Gastroesophageal sphincter (tissue), 3 donors: ENCODE results near the gene KIF16B.

ENCODE experiments used
- CTCF ChIP-seq, 4 experiments: fragments of 200-600 bp in 2 of 4; fragments of 450-650 bp in 2 of 4; sonication (generic) in 1 of 4; IDR thresholded peaks; one replicate each; pipeline ENCODE4 v1.5.1; 2017 to 2019; ENCODE audit warnings: antibody characterized with exemption in 4 of 4, mild to moderate bottlenecking in 2 of 4, moderate library complexity in 2 of 4
- EP300 ChIP-seq: sonication (generic); formaldehyde crosslinking; IDR thresholded peaks from one replicate; pipeline ENCODE4 v1.6.1; 2017; ENCODE audit warnings: antibody characterized with exemption, mild to moderate bottlenecking
- POLR2A ChIP-seq, 2 donors: fragments of 450-650 bp; IDR thresholded peaks; one replicate each; pipeline ENCODE4 v1.6.1; 2017; ENCODE audit warnings: antibody characterized with exemption in 2 of 2, mild to moderate bottlenecking in 2 of 2, moderate library complexity in 1 of 2
- POLR2AphosphoS5 ChIP-seq: sonication (generic); formaldehyde crosslinking; IDR thresholded peaks from one replicate; pipeline ENCODE4 v1.6.1; 2017; ENCODE audit warnings: antibody characterized with exemption

GRCh38 chr20:16621435-16622141 lies 48.3 kb upstream of the KIF16B start:
- TF ChIP-seq CTCF (IDR thresholded peaks at IDR 0.05) (no peak), POLR2A (IDR thresholded peaks at IDR 0.05) (no peak), EP300 (no peak), POLR2AphosphoS5 (no peak)
